ENCODE measurements around the gene NUP214.

NUP214 gene

GRCh38 chr9:131276094-131276888 lies 150.9 kb downstream of the NUP214 start, which contains the start of gene FAM78A:
FAM78A (minus strand) TSS chr9:131276510; CDS start chr9:131276179, 331 bp downstream.
- peak; percentile 46 to 71 for DNase-seq
- no peaks in the 10 kb centered on the region for H3K36me3 ChIP-seq
- no peak for TF ChIP-seq CTCF (IDR thresholded peaks at IDR 0.05)
- intact Hi-C loops (cut with DNase I; ENCODE audit: low total_unique reads): no loop called here
- H3K9me3 ChIP-seq: no peaks in the 10 kb centered on the region
- peaks cover 0 to 22% (median 16%) of the 10 kb centered on the region in 4 donors for H3K4me1 ChIP-seq
- peak within 1 kb of the TSS; percentile 10 to 13 for H3K27ac ChIP-seq
- H3K27me3 ChIP-seq: peaks cover 0 to 64% of the 10 kb centered on the region in 2 donors
- H3K4me3 ChIP-seq: peak within 1 kb of the TSS; percentile 64 to 74

GRCh38 chr9:131276891-131277286 lies 151.5 kb downstream of the NUP214 start:
- DNase-seq: no peak
- no peaks in the 10 kb centered on the region for H3K36me3 ChIP-seq
- peaks cover 0 to 70% of the 10 kb centered on the region in 2 donors for H3K27me3 ChIP-seq
- peaks cover 0 to 22% (median 16%) of the 10 kb centered on the region in 4 donors for H3K4me1 ChIP-seq
- TF ChIP-seq CTCF (IDR thresholded peaks at IDR 0.05): no peak
- H3K27ac ChIP-seq: peak overlapping the region in 1 of 2 donors; percentile 10
- intact Hi-C loops (cut with DNase I; ENCODE audit: low total_unique reads): no loop called here
- no peaks in the 10 kb centered on the region for H3K9me3 ChIP-seq
- H3K4me3 ChIP-seq: peak overlapping the region; percentile 64 to 74

- peak in 1 of 2 donors; percentile 66 for DNase-seq
- Histone ChIP-seq H3K36me3 (no peaks in the 10 kb centered on the region), H3K27ac (peak overlapping the region in 1 of 2 donors; percentile 10), H3K27me3 (peaks cover 0 to 73% of the 10 kb centered on the region in 2 donors), H3K4me3 (peak overlapping the region; percentile 64 to 74), H3K9me3 (no peaks in the 10 kb centered on the region), H3K4me1 (peaks cover 0 to 22% (median 16%) of the 10 kb centered on the region in 4 donors)
- intact Hi-C loops (cut with DNase I; ENCODE audit: low total_unique reads): no loop called here
- TF ChIP-seq CTCF (IDR thresholded peaks at IDR 0.05): no peak
These were observed 152.0 kb downstream of the NUP214 start for GRCh38 chr9:131277287-131277909.

- Histone ChIP-seq H3K27me3 (peaks cover 0 to 78% of the 10 kb centered on the region in 2 donors), H3K36me3 (no peaks in the 10 kb centered on the region), H3K4me3 (peak overlapping the region; percentile 64 to 74), H3K27ac (no peak overlapping the region), H3K9me3 (no peaks in the 10 kb centered on the region), H3K4me1 (peaks cover 0 to 30% (median 23%) of the 10 kb centered on the region in 4 donors)
- intact Hi-C loops (cut with DNase I; ENCODE audit: low total_unique reads): no loop called here
- no peak for TF ChIP-seq CTCF (IDR thresholded peaks at IDR 0.05)
- peak; percentile 86 to 89 for DNase-seq
These were observed 152.7 kb downstream of the NUP214 start for GRCh38 chr9:131277910-131278701.

- intact Hi-C loops (cut with DNase I; ENCODE audit: low total_unique reads): no loop called here
- Histone ChIP-seq H3K36me3 (no peaks in the 10 kb centered on the region), H3K9me3 (no peaks in the 10 kb centered on the region), H3K4me3 (no peak overlapping the region), H3K4me1 (peaks cover 0 to 31% (median 25%) of the 10 kb centered on the region in 4 donors), H3K27me3 (peaks cover 0 to 75% of the 10 kb centered on the region in 2 donors), H3K27ac (no peak overlapping the region)
- DNase-seq: no peak
- no peak for TF ChIP-seq CTCF (IDR thresholded peaks at IDR 0.05)
These were observed 153.3 kb downstream of the NUP214 start for GRCh38 chr9:131278702-131279111.
